ENCODE results near the gene APBA2.

Gene APBA2

DNA sequence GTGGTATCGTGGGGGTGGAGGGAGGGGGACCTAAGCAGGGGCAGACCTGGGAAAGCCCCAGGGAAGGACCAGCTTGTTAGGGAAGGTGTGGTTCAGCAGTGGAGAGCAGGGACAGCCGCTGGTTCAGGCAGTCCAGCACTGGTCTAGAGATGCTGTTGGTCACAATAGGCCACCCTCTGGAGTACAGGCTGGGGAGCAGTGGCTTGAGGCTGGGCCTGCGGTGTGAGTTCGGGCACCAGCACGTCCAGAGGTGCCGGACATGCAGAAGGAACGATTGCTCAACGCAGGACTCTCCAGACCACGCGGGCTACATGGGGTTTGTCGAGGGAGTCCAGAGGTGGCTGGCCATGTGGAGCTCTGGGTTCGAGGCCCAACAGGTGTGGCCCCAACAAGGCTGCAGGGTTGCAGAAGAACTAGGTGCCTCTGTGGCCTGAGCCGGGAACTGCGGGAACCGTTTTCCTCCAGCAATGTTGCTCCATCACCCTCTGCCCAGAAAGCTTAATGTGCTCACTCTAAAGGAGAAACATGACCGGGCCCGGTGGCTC, 143.9 kb downstream of the APBA2 start:
- TF ChIP-seq, protein P1, sequence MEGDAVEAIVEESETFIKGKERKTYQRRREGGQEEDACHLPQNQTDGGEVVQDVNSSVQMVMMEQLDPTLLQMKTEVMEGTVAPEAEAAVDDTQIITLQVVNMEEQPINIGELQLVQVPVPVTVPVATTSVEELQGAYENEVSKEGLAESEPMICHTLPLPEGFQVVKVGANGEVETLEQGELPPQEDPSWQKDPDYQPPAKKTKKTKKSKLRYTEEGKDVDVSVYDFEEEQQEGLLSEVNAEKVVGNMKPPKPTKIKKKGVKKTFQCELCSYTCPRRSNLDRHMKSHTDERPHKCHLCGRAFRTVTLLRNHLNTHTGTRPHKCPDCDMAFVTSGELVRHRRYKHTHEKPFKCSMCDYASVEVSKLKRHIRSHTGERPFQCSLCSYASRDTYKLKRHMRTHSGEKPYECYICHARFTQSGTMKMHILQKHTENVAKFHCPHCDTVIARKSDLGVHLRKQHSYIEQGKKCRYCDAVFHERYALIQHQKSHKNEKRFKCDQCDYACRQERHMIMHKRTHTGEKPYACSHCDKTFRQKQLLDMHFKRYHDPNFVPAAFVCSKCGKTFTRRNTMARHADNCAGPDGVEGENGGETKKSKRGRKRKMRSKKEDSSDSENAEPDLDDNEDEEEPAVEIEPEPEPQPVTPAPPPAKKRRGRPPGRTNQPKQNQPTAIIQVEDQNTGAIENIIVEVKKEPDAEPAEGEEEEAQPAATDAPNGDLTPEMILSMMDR (IDR thresholded peaks at IDR 0.05; ENCODE audit: extremely low read depth, insufficient read depth, missing control alignments): no peak
- DNase-seq (ENCODE audit: low spot score): no peak
- in situ Hi-C loops (cut with MboI; ENCODE audit: low pct_unique_long_range_greater_than_20kb, low sequenced_read_pairs, unreplicated experiment): no loop called here

DNA sequence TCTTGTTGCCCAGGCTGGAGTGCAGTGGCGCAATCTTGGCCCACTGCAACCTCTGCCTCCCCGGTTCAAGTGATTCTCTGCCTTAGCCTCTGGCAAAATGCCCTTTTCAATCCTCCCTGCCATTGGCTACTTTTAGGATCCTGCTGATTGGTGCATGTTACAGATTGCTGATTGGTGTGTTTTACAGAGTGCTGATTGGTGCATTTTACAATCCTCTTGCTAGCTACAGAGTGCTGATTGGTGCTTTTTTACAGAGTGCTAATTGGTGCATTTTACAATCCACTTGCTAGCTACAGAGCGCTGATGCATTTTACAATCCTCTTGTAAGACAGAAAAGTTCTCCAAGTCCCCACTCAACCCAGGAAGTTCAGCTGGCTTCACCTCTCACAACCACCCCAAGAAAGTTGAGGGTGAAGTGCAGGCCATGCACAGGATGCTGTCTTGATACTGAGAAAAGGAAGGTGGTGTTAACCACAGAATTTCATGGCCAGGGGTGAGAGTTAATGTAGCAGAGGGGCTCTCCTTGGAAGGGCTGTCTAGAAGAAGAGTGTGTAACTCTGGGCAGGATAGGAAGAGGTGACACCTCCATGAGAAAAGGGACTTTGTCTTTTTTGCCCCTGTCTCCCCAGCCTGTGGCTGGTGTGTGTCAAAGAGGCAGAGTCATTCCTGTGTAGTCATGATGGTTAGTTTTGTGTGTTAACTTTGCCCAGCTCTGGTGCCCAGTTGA, 145.9 kb downstream of the APBA2 start:
- in situ Hi-C loops (cut with MboI; ENCODE audit: low pct_unique_long_range_greater_than_20kb, low sequenced_read_pairs, unreplicated experiment): no loop called here
- TF ChIP-seq, protein P1 (IDR thresholded peaks at IDR 0.05; ENCODE audit: extremely low read depth, insufficient read depth, missing control alignments): no peak
- no peak for DNase-seq (ENCODE audit: low spot score)

- TF ChIP-seq, protein P1 (IDR thresholded peaks at IDR 0.05; ENCODE audit: extremely low read depth, insufficient read depth, missing control alignments): no peak
- in situ Hi-C loops (cut with MboI; ENCODE audit: low pct_unique_long_range_greater_than_20kb, low sequenced_read_pairs, unreplicated experiment): no loop called here
- no peak for DNase-seq (ENCODE audit: low spot score)
These were observed 146.5 kb downstream of the APBA2 start for GRCh38 chr15:29032229-29032625.

DNA sequence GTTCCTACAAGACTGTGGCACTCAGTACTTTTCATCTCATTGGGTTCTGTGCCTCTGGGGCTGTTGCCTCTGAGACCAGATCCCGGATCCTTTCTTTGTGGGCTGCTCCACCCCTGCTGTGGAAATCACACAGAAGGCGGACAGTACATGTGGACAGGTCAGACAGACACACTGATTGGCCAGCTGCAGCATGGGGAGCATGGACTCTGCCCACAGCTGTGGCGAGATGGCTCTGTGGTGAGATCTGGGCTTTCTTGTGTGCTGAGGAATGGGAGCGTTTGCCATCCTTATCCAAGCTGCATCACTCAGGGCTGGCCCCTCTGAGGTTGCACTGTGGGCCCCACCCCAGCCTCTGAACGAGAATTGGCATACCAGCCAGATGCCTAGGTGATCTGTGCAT, 147.0 kb downstream of the APBA2 start:
- in situ Hi-C loops (cut with MboI; ENCODE audit: low pct_unique_long_range_greater_than_20kb, low sequenced_read_pairs, unreplicated experiment): no loop called here

GRCh38 chr15:29034151-29034550, 148.4 kb downstream of the APBA2 start:
- in situ Hi-C loops (cut with MboI; ENCODE audit: low pct_unique_long_range_greater_than_20kb, low sequenced_read_pairs, unreplicated experiment): no loop called here
- TF ChIP-seq, protein P1 (IDR thresholded peaks at IDR 0.05; ENCODE audit: extremely low read depth, insufficient read depth, missing control alignments): no peak
- no peak for DNase-seq (ENCODE audit: low spot score)

More for the DNA sequence above, 147.0 kb downstream of the APBA2 start:
- TF ChIP-seq, protein P1 (IDR thresholded peaks at IDR 0.05; ENCODE audit: extremely low read depth, insufficient read depth, missing control alignments): no peak
- no peak for DNase-seq (ENCODE audit: low spot score)

DNA sequence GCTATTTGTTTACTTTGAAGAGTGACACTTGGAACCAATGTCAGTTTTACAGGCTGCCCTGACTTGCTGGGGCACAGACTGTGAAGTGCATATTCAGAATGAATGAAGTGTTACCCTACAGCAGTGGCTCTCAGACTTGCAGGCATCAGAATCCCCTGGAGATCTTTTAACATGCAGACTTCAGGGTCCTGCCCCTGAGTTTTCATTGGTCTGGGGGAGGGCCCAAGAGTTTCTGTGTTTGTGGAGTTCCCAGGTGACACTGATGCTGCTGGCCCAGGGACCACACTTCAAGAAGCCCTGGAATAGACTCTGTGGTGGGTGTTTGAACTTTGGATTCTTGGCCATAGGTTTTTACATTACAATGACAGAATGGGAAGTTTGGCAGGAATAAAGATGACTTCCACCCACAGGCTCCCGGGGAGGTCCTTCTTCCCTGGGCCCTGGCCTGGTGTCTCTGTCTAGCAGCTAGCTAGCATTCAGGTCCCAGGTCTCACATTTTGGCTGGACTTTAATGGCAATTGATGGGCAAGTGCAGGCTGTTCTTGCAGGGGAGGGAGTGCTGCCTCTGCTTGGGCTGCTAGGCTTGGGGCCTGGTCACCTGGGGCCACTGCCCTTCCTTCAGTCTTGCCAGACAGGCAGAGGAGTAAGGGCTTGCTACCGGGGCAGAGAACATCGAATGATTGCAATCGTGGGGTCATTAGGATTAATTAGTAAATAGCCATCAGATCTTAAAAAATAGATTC, 149.0 kb downstream of the APBA2 start:
- in situ Hi-C loops (cut with MboI; ENCODE audit: low pct_unique_long_range_greater_than_20kb, low sequenced_read_pairs, unreplicated experiment): no loop called here
- no peak for DNase-seq (ENCODE audit: low spot score)
- TF ChIP-seq, protein P1 (IDR thresholded peaks at IDR 0.05; ENCODE audit: extremely low read depth, insufficient read depth, missing control alignments): no peak

All from GM13977 (cell line).